GM19395 (cell line): ENCODE results near the gene GPNMB.
A peak's percentile ranks its signal among the peaks of the same experiment; 100 is the strongest.
"Not testable (repeated sequence)": the region's sequence is repeated elsewhere in the genome, so short reads cannot be mapped to it uniquely, and the experiment has no call there.

Experiments
- ATAC-seq: cut with Tn5 transposase; IDR thresholded peaks from one replicate; pipeline ENCODE4 v1.9.1; 2021; ENCODE audit warnings: mild to moderate bottlenecking, moderate library complexity; ENCODE audit not compliant: unreplicated experiment

Gene GPNMB

GRCh38 chr7:23246555-23246954 is at the start of gene GPNMB:
TSS of gene GPNMB (plus strand) at chr7:23246775. CDS start at chr7:23246858, 83 bp downstream.
- no peak for ATAC-seq

GRCh38 chr7:23197745-23198144 is 48.8 kb upstream of the GPNMB start:
- not testable (repeated sequence) for ATAC-seq

- no peak for ATAC-seq
Measured at GRCh38 chr7:23200331-23200730, 46.2 kb upstream of the GPNMB start.

GRCh38 chr7:23204241-23204640 is 42.3 kb upstream of the GPNMB start:
- ATAC-seq, result no peak

- no peak for ATAC-seq
Measured at GRCh38 chr7:23205577-23205908, 41.0 kb upstream of the GPNMB start.

- ATAC-seq, result no peak
Measured at GRCh38 chr7:23205909-23206767, 40.4 kb upstream of the GPNMB start.

GRCh38 chr7:23207021-23207420 is 39.6 kb upstream of the GPNMB start:
- ATAC-seq, result no peak

GRCh38 chr7:23207884-23208283 is 38.7 kb upstream of the GPNMB start:
- no peak for ATAC-seq

- ATAC-seq, result no peak
Measured at GRCh38 chr7:23208316-23208715, 38.3 kb upstream of the GPNMB start.

- ATAC-seq, result no peak
Measured at GRCh38 chr7:23210506-23210905, 36.1 kb upstream of the GPNMB start.

- no peak for ATAC-seq
Measured at GRCh38 chr7:23211589-23211988, 35.0 kb upstream of the GPNMB start.

GRCh38 chr7:23212395-23212794 is 34.2 kb upstream of the GPNMB start:
- ATAC-seq, result no peak

GRCh38 chr7:23212841-23213240 is 33.7 kb upstream of the GPNMB start:
- ATAC-seq, result no peak

GRCh38 chr7:23213755-23214154 is 32.8 kb upstream of the GPNMB start:
- ATAC-seq, result no peak

- no peak for ATAC-seq
Measured at GRCh38 chr7:23214423-23214822, 32.2 kb upstream of the GPNMB start.

GRCh38 chr7:23214938-23215337 is 31.6 kb upstream of the GPNMB start:
- no peak for ATAC-seq

- no peak for ATAC-seq
Measured at GRCh38 chr7:23216021-23216420, 30.6 kb upstream of the GPNMB start.

- no peak for ATAC-seq
Measured at GRCh38 chr7:23218196-23218595, 28.4 kb upstream of the GPNMB start.

- no peak for ATAC-seq
Measured at GRCh38 chr7:23220690-23221305, 25.8 kb upstream of the GPNMB start.

GRCh38 chr7:23222439-23223030 is 24.0 kb upstream of the GPNMB start:
- no peak for ATAC-seq

GRCh38 chr7:23224364-23224763 is 22.2 kb upstream of the GPNMB start:
- peak; percentile 60 for ATAC-seq

GRCh38 chr7:23226844-23227450 is 19.6 kb upstream of the GPNMB start:
- ATAC-seq, result no peak
